Measurements from ENCODE around the gene RNF167.
"Not testable (repeated sequence)": the region's sequence is repeated elsewhere in the genome, so short reads cannot be mapped to it uniquely, and the experiment has no call there.

Gene RNF167

DNA sequence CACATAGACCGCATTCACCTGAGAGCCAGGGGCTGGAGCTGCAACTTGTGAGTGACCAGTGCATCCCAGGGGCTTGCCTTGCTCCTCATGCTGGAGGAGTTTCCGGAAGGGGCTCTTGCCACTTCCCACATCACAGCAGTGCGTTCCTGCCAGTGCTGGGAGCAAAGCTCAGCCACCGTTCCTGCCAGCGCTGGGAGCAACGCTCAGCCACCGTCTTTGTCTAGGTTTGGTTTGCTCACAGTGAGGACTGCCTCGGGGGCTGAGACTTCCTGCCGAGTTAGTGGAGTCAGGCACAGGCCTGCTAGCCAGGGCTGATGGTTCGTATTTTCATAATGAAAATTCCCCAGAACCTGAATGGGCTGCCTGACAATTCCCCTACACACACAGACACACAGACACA is 31.8 kb upstream of the RNF167 start:
- Histone ChIP-seq H3K36me3 (ENCODE audit: control insufficient read depth, insufficient read depth, low read length) (no peaks in the 10 kb centered on the region), H3K4me3 (ENCODE audit: low read depth, low read length) (no peak overlapping the region), H3K9ac (ENCODE audit: low read depth, low read length) (no peak overlapping the region), H3K27me3 (ENCODE audit: control insufficient read depth, insufficient read depth, low read length) (no peaks in the 10 kb centered on the region), H3K4me1 (ENCODE audit: control insufficient read depth, insufficient read depth, low read length) (peaks cover 3% of the 10 kb centered on the region), H3K9me3 (ENCODE audit: control insufficient read depth, insufficient read depth, low read length) (no peaks in the 10 kb centered on the region)

DNA sequence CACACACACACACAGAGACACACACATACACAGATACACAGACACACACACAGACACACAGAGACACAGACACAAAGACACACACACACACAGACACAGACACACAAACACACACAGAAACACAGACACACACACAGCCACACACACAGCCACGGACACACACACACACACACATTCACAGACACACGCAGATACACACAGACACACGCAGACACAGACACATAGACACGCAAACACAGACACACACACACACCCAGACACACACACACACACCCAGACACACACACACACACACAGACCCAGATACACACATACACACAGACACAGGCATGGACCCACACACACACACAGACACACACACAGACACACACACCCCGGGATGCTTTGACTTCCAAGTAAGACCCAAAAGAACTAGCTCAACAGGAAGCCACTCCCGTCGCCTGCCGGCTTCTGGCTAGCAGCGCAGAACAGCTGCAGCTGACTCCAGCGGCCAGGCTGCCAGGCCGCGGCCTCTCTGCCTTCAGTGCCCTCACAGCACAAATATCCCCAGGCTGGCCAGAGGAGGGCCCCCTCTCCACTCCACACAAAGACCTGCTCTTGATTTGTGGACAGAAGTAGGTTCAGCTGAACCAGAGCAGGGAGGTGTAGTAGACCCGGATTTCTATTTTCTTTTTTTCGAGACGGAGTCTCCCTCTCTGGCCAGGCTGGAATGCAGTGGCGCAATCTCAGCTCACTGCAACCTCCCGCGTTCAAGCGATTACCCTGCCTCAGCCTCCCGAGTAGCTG is 31.2 kb upstream of the RNF167 start:
- H3K36me3 ChIP-seq (ENCODE audit: control insufficient read depth, insufficient read depth, low read length): no peaks in the 10 kb centered on the region
- no peaks in the 10 kb centered on the region for H3K27me3 ChIP-seq (ENCODE audit: control insufficient read depth, insufficient read depth, low read length)
- no peak overlapping the region for H3K9ac ChIP-seq (ENCODE audit: low read depth, low read length)
- no peak overlapping the region for H3K4me3 ChIP-seq (ENCODE audit: low read depth, low read length)
- no peaks in the 10 kb centered on the region for H3K4me1 ChIP-seq (ENCODE audit: control insufficient read depth, insufficient read depth, low read length)
- no peaks in the 10 kb centered on the region for H3K9me3 ChIP-seq (ENCODE audit: control insufficient read depth, insufficient read depth, low read length)

DNA sequence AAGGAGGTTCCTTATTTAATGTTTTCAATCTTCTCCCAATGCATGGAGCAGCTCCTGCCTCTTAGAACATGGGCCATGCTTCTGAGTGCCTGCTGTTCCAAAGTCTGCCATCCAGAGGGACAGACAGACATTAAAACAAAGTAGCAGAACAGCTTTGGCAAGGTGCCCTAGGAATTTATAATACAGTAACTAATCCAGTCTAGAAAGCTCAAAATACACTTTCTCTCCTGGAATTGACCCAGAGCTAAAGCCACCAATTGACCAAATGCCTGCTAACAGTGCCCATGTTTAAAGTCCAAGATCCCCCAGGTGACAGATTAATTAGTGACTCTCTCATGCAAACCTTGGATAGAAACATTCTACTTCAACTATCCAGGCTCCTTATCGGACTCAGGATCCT is 26.1 kb upstream of the RNF167 start:
- Histone ChIP-seq H3K36me3 (ENCODE audit: control insufficient read depth, insufficient read depth, low read length) (no peaks in the 10 kb centered on the region), H3K27me3 (ENCODE audit: control insufficient read depth, insufficient read depth, low read length) (no peaks in the 10 kb centered on the region), H3K9me3 (ENCODE audit: control insufficient read depth, insufficient read depth, low read length) (no peaks in the 10 kb centered on the region), H3K4me3 (ENCODE audit: low read depth, low read length) (no peak overlapping the region), H3K4me1 (ENCODE audit: control insufficient read depth, insufficient read depth, low read length) (no peaks in the 10 kb centered on the region), H3K9ac (ENCODE audit: low read depth, low read length) (no peak overlapping the region)

DNA sequence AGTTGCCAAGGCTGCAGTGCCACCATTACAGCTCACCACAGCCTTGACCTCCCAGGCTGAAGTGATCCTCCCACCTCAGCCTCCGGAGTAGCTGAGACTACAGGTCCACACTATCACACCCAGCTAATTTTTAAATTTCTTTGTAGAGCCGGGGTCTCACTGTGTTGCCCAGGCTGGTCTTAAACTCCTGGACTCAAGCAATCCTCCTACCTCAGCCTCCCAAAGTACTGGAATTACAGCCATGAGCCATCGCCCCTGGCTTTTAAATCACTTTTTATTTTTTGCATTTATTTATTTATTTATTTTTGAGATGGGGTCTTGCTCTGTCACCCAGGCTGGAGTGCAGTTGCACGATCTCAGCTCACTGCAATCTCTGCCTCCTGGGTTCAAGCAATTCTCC is 25.5 kb upstream of the RNF167 start:
- not testable (repeated sequence) for H3K9me3 ChIP-seq (ENCODE audit: control insufficient read depth, insufficient read depth, low read length); H3K4me1 ChIP-seq (ENCODE audit: control insufficient read depth, insufficient read depth, low read length); H3K4me3 ChIP-seq (ENCODE audit: low read depth, low read length); H3K9ac ChIP-seq (ENCODE audit: low read depth, low read length); H3K36me3 ChIP-seq (ENCODE audit: control insufficient read depth, insufficient read depth, low read length); H3K27me3 ChIP-seq (ENCODE audit: control insufficient read depth, insufficient read depth, low read length)

DNA sequence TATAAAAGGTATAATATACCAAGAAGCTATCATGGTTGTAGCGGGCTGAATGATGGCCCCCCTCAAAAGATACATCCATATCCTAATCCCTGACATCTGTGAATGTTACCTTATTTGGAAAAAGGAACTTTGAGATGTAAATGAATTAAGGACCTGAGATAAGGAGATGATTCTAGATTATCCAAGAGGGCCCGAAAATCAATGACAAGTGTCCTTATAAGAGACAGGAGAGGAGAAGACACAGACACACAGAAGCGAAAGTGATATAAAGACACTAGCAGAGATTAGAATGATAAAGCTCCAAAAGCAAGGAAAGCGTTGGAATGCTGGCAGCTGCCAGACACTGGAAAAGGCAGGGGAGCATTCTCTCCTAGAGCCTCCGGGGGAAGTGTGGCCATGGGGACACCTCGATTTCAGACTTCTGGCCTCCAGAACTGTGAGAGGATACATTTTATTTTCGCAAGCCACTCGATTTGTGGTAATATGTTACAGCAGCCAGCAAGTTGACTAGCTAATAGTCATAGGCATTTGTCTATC is 20.5 kb upstream of the RNF167 start:
- no peaks in the 10 kb centered on the region for H3K36me3 ChIP-seq (ENCODE audit: control insufficient read depth, insufficient read depth, low read length)
- no peaks in the 10 kb centered on the region for H3K27me3 ChIP-seq (ENCODE audit: control insufficient read depth, insufficient read depth, low read length)
- H3K4me3 ChIP-seq (ENCODE audit: low read depth, low read length): no peak overlapping the region
- peaks cover 4% of the 10 kb centered on the region for H3K4me1 ChIP-seq (ENCODE audit: control insufficient read depth, insufficient read depth, low read length)
- H3K9me3 ChIP-seq (ENCODE audit: control insufficient read depth, insufficient read depth, low read length): no peaks in the 10 kb centered on the region
- H3K9ac ChIP-seq (ENCODE audit: low read depth, low read length): no peak overlapping the region

DNA sequence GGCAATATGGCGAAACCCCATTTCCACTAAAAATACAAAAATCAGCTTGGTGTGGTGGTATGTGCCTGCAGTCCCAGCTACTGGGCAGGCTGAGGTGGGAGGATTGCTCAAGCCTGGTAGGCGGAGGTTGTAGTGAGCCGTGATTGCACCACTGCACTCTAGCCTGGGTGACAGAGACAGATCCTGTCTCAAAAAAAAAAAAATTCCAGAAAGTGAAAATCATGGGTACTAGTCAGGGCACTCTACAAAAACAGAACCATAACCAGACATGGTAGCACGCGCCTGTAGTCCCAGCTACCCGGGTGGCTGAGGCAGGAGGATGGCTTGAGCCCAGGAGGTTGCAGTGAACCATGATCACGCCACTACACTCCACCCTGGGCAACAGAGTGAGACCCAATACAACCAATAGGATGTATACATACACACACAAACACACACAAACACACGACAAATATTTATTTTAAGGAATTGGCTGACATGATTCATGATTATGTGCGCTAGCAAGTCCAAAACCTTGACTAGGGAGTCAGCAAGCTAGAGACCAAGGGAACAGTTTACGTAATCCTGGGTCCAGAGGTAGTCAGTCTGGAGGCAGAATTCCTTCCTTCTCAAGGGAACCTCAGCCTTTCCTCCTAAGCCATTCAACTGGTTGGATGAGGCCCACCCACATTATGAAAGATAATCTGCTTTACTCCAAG is 19.6 kb upstream of the RNF167 start:
- Histone ChIP-seq H3K9me3 (ENCODE audit: control insufficient read depth, insufficient read depth, low read length) (no peaks in the 10 kb centered on the region), H3K4me3 (ENCODE audit: low read depth, low read length) (no peak overlapping the region), H3K9ac (ENCODE audit: low read depth, low read length) (no peak overlapping the region), H3K36me3 (ENCODE audit: control insufficient read depth, insufficient read depth, low read length) (no peaks in the 10 kb centered on the region), H3K27me3 (ENCODE audit: control insufficient read depth, insufficient read depth, low read length) (no peaks in the 10 kb centered on the region), H3K4me1 (ENCODE audit: control insufficient read depth, insufficient read depth, low read length) (peaks cover 4% of the 10 kb centered on the region)

DNA sequence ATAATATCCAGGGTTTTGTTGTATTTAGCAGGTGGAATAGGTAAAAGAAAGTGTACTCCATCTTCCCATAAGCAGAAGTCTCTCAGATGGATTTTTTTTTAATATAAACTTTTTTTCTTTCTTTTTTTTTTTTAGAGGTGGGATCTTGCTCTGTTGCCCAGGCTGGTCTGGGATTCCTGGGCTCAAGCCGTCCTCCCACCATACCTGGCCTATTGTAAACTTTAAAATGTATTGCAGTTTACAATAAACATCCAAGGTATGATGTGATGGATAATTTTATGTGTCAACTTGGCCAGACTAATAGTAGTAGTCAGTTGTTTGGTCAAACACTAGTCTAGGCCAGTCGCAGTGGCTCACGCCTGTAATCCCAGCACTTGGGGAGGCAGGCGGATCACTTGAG is 18.7 kb upstream of the RNF167 start:
- peaks cover 4% of the 10 kb centered on the region for H3K4me1 ChIP-seq (ENCODE audit: control insufficient read depth, insufficient read depth, low read length)
- no peaks in the 10 kb centered on the region for H3K9me3 ChIP-seq (ENCODE audit: control insufficient read depth, insufficient read depth, low read length)
- no peak overlapping the region for H3K9ac ChIP-seq (ENCODE audit: low read depth, low read length)
- no peaks in the 10 kb centered on the region for H3K27me3 ChIP-seq (ENCODE audit: control insufficient read depth, insufficient read depth, low read length)
- H3K36me3 ChIP-seq (ENCODE audit: control insufficient read depth, insufficient read depth, low read length): no peaks in the 10 kb centered on the region
- no peak overlapping the region for H3K4me3 ChIP-seq (ENCODE audit: low read depth, low read length)

DNA sequence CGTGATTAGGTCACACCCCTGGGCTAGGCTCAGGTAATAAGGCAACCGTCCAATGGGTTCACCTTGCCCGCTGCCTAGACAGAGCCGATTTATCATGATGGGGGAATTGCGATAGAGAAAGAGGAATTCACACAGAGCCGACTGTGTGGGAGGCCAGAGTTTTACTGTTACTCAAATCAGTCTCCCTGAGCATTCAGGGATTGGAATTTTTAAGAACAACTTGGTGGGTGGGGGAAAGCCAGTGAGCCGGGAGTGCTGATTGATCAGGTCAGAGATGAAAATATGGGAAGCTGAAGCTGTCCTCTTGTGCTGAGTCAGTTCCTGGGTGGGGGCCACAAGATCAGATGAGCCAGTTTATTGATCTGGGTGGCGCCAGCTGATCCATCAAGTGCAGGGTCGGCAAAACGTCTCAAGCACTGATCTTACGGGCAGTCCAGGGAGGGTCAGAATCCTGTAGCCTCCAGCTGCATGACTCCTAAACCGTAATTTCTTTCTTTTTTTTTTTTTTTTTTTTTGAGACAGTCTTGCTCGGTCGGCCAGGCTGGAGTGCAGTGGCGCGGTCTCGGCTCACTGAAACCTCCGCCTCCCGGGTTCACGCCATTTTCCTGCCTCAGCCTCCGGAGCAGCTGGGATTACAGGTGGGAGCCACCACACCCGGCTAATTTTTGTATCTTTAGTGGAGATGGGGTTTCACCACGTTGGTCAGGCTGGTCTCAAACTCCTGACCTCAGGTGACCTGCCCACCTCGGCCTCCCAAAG is 13.3 kb upstream of the RNF167 start:
- not testable (repeated sequence) for H3K4me3 ChIP-seq (ENCODE audit: low read depth, low read length)

DNA sequence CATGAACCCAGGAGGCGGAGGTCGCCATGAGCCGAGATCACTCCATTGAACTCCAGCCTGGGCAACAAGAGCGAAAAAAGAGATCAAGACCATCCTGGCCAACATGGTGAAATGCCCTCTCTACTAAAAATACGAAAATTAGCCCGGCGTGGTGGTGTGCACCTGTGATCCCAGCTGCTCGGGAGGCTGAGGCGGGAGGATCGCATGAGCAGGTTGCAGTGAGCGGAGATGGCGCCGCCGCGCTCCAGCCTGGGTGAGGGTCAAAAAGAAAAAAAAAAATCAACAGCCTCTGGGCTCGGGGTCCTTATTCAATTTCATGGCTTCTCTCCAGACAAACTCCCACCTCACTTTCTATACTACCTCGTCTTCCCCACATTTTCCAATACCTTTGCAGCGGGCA is 11.2 kb upstream of the RNF167 start:
- H3K9me3 ChIP-seq (ENCODE audit: control insufficient read depth, insufficient read depth, low read length): no peaks in the 10 kb centered on the region
- peaks cover 4% of the 10 kb centered on the region for H3K4me1 ChIP-seq (ENCODE audit: control insufficient read depth, insufficient read depth, low read length)
- no peak overlapping the region for H3K4me3 ChIP-seq (ENCODE audit: low read depth, low read length)
- no peak overlapping the region for H3K9ac ChIP-seq (ENCODE audit: low read depth, low read length)
- no peaks in the 10 kb centered on the region for H3K27me3 ChIP-seq (ENCODE audit: control insufficient read depth, insufficient read depth, low read length)
- peaks cover under 1% of the 10 kb centered on the region for H3K36me3 ChIP-seq (ENCODE audit: control insufficient read depth, insufficient read depth, low read length)

More for the DNA sequence above, 13.3 kb upstream of the RNF167 start:
- H3K9ac ChIP-seq (ENCODE audit: low read depth, low read length); H3K9me3 ChIP-seq (ENCODE audit: control insufficient read depth, insufficient read depth, low read length); H3K27me3 ChIP-seq (ENCODE audit: control insufficient read depth, insufficient read depth, low read length); H3K36me3 ChIP-seq (ENCODE audit: control insufficient read depth, insufficient read depth, low read length); H3K4me1 ChIP-seq (ENCODE audit: control insufficient read depth, insufficient read depth, low read length): not testable (repeated sequence)

DNA sequence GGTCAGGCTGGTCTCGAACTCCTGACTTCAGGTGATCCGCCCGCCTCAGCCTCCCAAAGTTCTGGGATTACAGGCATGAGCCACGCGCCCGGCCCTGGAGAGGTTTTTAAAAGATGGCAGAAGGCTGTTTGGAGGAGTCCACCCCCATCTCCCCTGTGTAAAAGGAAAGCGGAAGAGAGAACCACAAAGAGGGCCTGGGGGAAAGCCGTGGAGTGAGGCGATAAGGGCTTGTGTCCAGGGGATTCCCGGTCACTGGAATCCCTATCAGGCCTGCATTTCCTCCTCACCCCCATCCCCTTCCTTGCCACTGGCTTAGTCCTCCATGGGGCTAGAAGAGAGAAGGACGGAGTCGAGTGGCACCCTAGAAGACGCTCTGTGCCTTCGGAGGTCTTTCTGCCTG is 8.1 kb upstream of the RNF167 start, which contains the start of gene GP1BA:
Gene GP1BA, plus strand, starts transcription at position 315 of the 400 bp plus-strand sequence. CDS start 328 bp downstream, outside the sequence.
- Histone ChIP-seq H3K9me3 (ENCODE audit: control insufficient read depth, insufficient read depth, low read length) (no peaks in the 10 kb centered on the region), H3K4me3 (ENCODE audit: low read depth, low read length) (no peak within 1 kb of the TSS), H3K9ac (ENCODE audit: low read depth, low read length) (peak within 1 kb of the TSS; percentile 16), H3K27me3 (ENCODE audit: control insufficient read depth, insufficient read depth, low read length) (no peaks in the 10 kb centered on the region), H3K4me1 (ENCODE audit: control insufficient read depth, insufficient read depth, low read length) (peaks cover 4% of the 10 kb centered on the region), H3K36me3 (ENCODE audit: control insufficient read depth, insufficient read depth, low read length) (peaks cover 11% of the 10 kb centered on the region)

DNA sequence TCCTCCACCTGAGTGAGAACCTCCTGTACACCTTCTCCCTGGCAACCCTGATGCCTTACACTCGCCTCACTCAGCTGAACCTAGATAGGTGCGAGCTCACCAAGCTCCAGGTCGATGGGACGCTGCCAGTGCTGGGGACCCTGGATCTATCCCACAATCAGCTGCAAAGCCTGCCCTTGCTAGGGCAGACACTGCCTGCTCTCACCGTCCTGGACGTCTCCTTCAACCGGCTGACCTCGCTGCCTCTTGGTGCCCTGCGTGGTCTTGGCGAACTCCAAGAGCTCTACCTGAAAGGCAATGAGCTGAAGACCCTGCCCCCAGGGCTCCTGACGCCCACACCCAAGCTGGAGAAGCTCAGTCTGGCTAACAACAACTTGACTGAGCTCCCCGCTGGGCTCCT is 7.3 kb upstream of the RNF167 start:
- Histone ChIP-seq H3K9me3 (ENCODE audit: control insufficient read depth, insufficient read depth, low read length) (no peaks in the 10 kb centered on the region), H3K36me3 (ENCODE audit: control insufficient read depth, insufficient read depth, low read length) (peaks cover 18% of the 10 kb centered on the region), H3K4me1 (ENCODE audit: control insufficient read depth, insufficient read depth, low read length) (peaks cover 4% of the 10 kb centered on the region)

More for the DNA sequence above, 7.3 kb upstream of the RNF167 start:
- peak overlapping the region; percentile 16 for H3K9ac ChIP-seq (ENCODE audit: low read depth, low read length)
- H3K4me3 ChIP-seq (ENCODE audit: low read depth, low read length): no peak overlapping the region
- H3K27me3 ChIP-seq (ENCODE audit: control insufficient read depth, insufficient read depth, low read length): no peaks in the 10 kb centered on the region

Measured in iPS-15b (cell line).